Measurements from ENCODE around the gene PTPRZ1.

DNA sequence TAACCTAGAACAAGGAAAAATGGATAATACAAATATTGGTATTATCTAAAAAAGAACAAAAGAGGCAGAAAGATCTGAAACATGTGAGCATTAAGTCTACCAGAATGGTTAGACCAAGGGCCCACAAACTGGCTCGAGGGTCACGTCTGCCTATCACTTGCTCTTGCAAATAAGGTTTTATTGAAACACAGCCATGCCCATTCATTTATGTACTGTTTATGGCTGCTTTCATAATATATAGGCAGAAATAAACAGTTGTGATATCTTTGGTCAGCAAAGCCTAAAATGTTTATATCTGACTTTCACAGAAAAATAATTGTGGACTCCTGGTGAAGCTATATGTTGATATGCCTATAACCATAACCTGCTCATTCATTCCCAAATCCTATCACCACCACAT, 199.3 kb downstream of the PTPRZ1 start:
- TF ChIP-seq CTCF (IDR thresholded peaks at IDR 0.05) (no peak), POLR2A (IDR thresholded peaks at IDR 0.05) (no peak)

All from vagina (tissue), 2 donors.